Fibroblast of skin of left quadriceps (primary cell): ENCODE measurements around the gene RIN1.
"Not testable (repeated sequence)": the region's sequence is repeated elsewhere in the genome, so short reads cannot be mapped to it uniquely, and the experiment has no call there.

Source experiments
- DNase-seq, 2 experiments: peaks; one replicate each; pipeline ENCODE4 v3.0.0-alpha.2; 2013; ENCODE audit warnings: low read depth in 2 of 2

Gene RIN1

GRCh38 chr11:66320289-66320688, 15.9 kb downstream of the RIN1 start:
- DNase-seq = not testable (repeated sequence)

- no peak for DNase-seq
Measured at GRCh38 chr11:66318600-66318970, 17.6 kb downstream of the RIN1 start.

GRCh38 chr11:66317723-66318599, 18.3 kb downstream of the RIN1 start:
- peak; percentile 84 to 87 for DNase-seq

- DNase-seq = peak in 1 of 2 experiments; percentile 63
Measured at GRCh38 chr11:66317322-66317722, 18.9 kb downstream of the RIN1 start.

GRCh38 chr11:66316849-66317251, 19.4 kb downstream of the RIN1 start, which contains the start of gene CD248:
Gene CD248 (minus strand): TSS chr11:66317044. CDS start chr11:66317027, 17 bp downstream.
- DNase-seq = peak; percentile 80 to 88

GRCh38 chr11:66315921-66316811, 20.1 kb downstream of the RIN1 start:
- DNase-seq = no peak

GRCh38 chr11:66315498-66315885, 20.7 kb downstream of the RIN1 start:
- DNase-seq = no peak

- DNase-seq = no peak
Measured at GRCh38 chr11:66314561-66315497, 21.4 kb downstream of the RIN1 start.

GRCh38 chr11:66314186-66314501, 22.1 kb downstream of the RIN1 start:
- DNase-seq = no peak

- DNase-seq = no peak
Measured at GRCh38 chr11:66313321-66314185, 22.7 kb downstream of the RIN1 start.

- DNase-seq = peak; percentile 99
Measured at GRCh38 chr11:66312549-66313320, 23.5 kb downstream of the RIN1 start.

- DNase-seq = peak; percentile 78 to 83
Measured at GRCh38 chr11:66311965-66312548, 24.2 kb downstream of the RIN1 start.

GRCh38 chr11:66311470-66311964, 24.7 kb downstream of the RIN1 start:
- no peak for DNase-seq

GRCh38 chr11:66310803-66311440, 25.3 kb downstream of the RIN1 start:
- DNase-seq = not testable (repeated sequence)

- DNase-seq = no peak
Measured at GRCh38 chr11:66310324-66310723, 25.9 kb downstream of the RIN1 start.

- DNase-seq = no peak
Measured at GRCh38 chr11:66309475-66309874, 26.8 kb downstream of the RIN1 start.

- no peak for DNase-seq
Measured at GRCh38 chr11:66302656-66303055, 33.6 kb downstream of the RIN1 start.

- no peak for DNase-seq
Measured at GRCh38 chr11:66299186-66299585, 37.0 kb downstream of the RIN1 start.

GRCh38 chr11:66297610-66298009, 38.6 kb downstream of the RIN1 start:
- no peak for DNase-seq
